Neutrophil (primary cell): Measurements from ENCODE around the gene COL26A1.

Experiments used
- H3K27ac ChIP-seq: fragments of 200-600 bp; sonication (generic); 2 replicates; pipeline ENCODE4 v1.5.1; 2016; ENCODE audit warnings: mild to moderate bottlenecking, moderate library complexity
- H3K27me3 ChIP-seq: fragments of 200-600 bp; sonication (generic); 2 replicates; pipeline ENCODE4 v1.6.0; 2016; ENCODE audit warnings: mild to moderate bottlenecking
- H3K36me3 ChIP-seq: fragments of 200-600 bp; sonication (generic); 2 replicates; pipeline ENCODE4 v1.5.1; 2017
- H3K4me1 ChIP-seq, 2 experiments: fragments of 200-600 bp in 1 of 2; sonication (generic) in 1 of 2; 1 replicate in 1 of 2; 2 replicates in 1 of 2; pipeline versions ENCODE4 v1.5.1 to v1.6.1; 2013 to 2016; ENCODE audit warnings: low read depth in 1 of 2, low read length in 1 of 2, mild to moderate bottlenecking in 1 of 2, moderate library complexity in 1 of 2; ENCODE audit not compliant: control insufficient read depth in 1 of 2, insufficient read depth in 1 of 2
- H3K4me3 ChIP-seq, 2 experiments: fragments of 200-600 bp in 1 of 2; sonication (generic) in 1 of 2; 1 replicate in 1 of 2; 2 replicates in 1 of 2; pipeline ENCODE4 v1.5.1; 2013 to 2016; ENCODE audit warnings: low read depth in 1 of 2, low read length in 1 of 2, mild to moderate bottlenecking in 1 of 2, moderate library complexity in 1 of 2
- H3K9me3 ChIP-seq: fragments of 200-600 bp; sonication (generic); 2 replicates; pipeline ENCODE4 v1.5.1; 2016
- TF ChIP-seq, protein P1 (sequence below): fragments of 200-600 bp; sonication (generic); IDR thresholded peaks from 2 replicates; pipeline ENCODE4 v1.5.1; 2016; ENCODE audit warnings: antibody characterized with exemption

Gene COL26A1

DNA sequence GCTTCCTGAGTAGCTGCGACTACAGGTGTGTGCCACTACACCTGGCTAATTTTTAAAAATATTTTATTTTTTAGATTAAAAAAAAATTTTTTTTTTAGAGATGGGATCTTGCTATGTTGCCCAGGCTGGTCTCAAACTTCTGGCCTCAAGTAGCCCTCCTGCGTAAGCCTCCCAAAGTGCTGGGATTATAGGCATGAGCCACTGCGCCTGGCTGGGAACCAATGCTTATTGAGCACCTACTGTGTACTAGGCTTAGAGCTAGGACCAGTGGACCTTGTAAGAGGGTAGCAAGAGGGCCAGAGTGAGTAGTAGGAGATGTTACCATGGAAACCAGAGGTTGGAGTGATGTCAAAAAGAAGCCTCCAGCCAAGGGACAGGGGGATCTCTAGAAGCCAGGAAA, 31.2 kb downstream of the COL26A1 start:
- no peaks in the 10 kb centered on the region for H3K9me3 ChIP-seq
- H3K4me3 ChIP-seq = no peak overlapping the region
- TF ChIP-seq, protein P1, sequence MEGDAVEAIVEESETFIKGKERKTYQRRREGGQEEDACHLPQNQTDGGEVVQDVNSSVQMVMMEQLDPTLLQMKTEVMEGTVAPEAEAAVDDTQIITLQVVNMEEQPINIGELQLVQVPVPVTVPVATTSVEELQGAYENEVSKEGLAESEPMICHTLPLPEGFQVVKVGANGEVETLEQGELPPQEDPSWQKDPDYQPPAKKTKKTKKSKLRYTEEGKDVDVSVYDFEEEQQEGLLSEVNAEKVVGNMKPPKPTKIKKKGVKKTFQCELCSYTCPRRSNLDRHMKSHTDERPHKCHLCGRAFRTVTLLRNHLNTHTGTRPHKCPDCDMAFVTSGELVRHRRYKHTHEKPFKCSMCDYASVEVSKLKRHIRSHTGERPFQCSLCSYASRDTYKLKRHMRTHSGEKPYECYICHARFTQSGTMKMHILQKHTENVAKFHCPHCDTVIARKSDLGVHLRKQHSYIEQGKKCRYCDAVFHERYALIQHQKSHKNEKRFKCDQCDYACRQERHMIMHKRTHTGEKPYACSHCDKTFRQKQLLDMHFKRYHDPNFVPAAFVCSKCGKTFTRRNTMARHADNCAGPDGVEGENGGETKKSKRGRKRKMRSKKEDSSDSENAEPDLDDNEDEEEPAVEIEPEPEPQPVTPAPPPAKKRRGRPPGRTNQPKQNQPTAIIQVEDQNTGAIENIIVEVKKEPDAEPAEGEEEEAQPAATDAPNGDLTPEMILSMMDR = no peak
- H3K36me3 ChIP-seq = no peaks in the 10 kb centered on the region
- peaks cover 3 to 4% of the 10 kb centered on the region in 2 experiments for H3K4me1 ChIP-seq
- peaks cover 2% of the 10 kb centered on the region for H3K27me3 ChIP-seq
- H3K27ac ChIP-seq = no peak overlapping the region

DNA sequence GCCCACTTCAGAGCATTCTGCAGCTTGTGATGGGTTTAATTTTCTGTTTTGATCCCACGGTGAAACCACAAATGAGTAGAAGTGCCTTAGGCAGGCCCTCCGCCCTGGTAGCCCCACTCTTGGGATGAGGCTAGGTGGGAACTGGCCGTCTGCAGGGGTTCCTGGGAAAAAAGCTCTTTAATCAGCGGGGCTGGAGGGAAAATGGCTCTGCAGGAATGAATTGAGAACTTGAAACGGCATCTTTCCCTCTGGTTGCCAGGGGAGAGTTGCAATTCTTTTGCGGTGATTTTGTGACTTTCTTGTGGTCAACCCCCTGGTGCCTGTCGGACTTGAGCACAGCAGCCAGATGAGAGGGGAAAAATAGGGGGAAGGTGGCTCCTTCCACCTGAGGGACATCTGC, 32.7 kb downstream of the COL26A1 start:
- Histone ChIP-seq H3K4me1 (peaks cover 3 to 4% of the 10 kb centered on the region in 2 experiments), H3K9me3 (no peaks in the 10 kb centered on the region), H3K27ac (no peak overlapping the region), H3K27me3 (peaks cover 6% of the 10 kb centered on the region), H3K36me3 (no peaks in the 10 kb centered on the region), H3K4me3 (no peak overlapping the region)
- TF ChIP-seq, protein P1 = no peak

DNA sequence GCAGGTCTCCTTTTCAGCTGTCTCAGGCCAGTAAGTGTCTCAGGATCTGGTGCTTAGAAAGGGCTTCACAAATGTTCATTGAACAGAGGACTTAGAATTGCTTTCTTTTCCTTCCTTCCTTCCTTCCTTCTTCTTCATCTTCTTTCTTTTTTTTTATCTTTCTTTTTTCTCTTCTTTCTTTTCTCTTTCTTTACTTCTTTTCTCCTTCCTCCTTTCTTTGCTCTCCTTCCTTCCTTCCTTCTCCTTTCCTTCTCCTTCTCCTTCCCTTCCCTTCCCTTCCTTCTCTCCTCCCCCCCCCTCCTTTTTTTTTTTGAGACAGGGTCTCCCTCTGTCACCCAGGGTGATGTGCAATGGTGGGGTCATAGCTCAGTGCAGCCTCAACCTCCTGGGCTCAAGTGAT, 34.6 kb downstream of the COL26A1 start:
- peaks cover 6% of the 10 kb centered on the region for H3K27me3 ChIP-seq
- no peak overlapping the region for H3K4me3 ChIP-seq
- TF ChIP-seq, protein P1 = no peak
- no peak overlapping the region for H3K27ac ChIP-seq
- no peaks in the 10 kb centered on the region for H3K4me1 ChIP-seq
- H3K36me3 ChIP-seq = no peaks in the 10 kb centered on the region
- H3K9me3 ChIP-seq = no peaks in the 10 kb centered on the region

DNA sequence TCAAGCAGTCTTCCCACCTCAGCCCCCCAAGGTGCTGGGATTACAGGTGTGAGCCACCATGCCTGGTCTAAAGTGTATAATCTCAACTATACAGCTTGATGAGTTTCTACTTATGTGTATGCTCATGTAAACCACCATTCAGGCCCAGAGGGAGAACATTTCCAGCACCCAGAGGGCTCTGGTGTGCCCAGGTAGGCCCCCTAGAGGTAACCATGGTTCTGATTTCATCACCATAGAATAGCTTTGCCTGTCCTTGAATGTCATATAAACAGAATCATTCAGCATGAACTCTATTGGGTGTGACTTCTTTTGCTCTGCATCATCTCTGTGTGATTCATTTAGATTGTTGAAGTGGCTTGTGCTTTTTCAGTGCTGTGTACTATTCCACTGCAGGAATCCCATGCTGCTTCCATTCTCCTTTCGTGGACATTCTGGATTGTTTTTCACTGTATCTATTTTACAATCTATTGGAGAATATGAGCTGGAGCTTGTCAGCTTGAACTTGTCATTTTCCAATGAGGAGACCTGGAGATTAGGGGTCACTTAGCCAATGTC, 35.2 kb downstream of the COL26A1 start:
- TF ChIP-seq, protein P1 = no peak
- Histone ChIP-seq H3K4me1 (no peaks in the 10 kb centered on the region), H3K27ac (no peak overlapping the region), H3K36me3 (no peaks in the 10 kb centered on the region), H3K4me3 (no peak overlapping the region), H3K9me3 (no peaks in the 10 kb centered on the region), H3K27me3 (peaks cover 6% of the 10 kb centered on the region)

DNA sequence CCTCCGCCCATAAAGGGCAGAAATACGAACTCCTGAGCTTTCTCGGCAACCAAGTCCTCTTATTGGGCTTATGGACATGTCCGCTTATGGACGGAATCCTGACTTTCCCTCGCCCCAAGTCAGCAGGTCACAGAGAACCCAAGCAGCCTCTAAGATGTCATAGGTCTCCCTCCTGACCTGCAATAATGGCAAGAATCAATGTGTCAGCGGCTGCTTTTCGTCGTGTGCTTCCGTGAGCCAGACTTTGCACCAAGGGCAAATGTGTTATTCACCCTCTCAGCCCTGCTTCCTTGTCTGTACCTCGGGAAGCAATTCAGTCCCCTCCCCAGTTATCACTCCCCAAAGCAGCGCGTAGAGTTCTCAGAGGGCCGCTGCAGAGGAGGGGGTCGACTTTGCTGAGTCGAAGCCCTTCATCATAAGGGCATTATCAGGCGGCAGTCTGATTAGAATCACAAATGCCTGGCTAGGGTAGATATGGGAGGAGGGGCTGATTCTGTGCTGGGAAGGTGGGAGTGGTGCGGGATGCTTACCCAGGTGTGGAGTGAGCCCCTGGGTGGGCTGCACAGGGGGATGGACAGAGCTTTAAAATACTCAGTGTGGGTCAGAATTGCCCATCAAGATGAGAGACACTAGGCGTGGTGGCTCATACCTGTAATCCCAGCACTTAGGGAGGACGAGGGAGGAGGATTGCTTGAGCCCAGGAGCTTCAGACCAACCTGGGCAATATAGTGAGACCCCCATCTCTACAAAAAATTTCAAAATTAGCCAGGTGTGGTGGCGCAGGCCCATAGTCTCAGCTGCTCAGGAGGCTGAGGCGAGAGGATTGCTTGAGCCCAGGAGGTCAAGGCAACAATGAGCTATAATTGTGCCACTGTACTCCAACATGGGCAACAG, 36.0 kb downstream of the COL26A1 start:
- no peaks in the 10 kb centered on the region for H3K36me3 ChIP-seq
- H3K9me3 ChIP-seq = no peaks in the 10 kb centered on the region
- H3K4me3 ChIP-seq = no peak overlapping the region
- no peak overlapping the region for H3K27ac ChIP-seq
- TF ChIP-seq, protein P1 = no peak
- peaks cover 13% of the 10 kb centered on the region for H3K27me3 ChIP-seq
- no peaks in the 10 kb centered on the region for H3K4me1 ChIP-seq
